Measurements from ENCODE around the gene CREB5.

The CREB5 gene

DNA sequence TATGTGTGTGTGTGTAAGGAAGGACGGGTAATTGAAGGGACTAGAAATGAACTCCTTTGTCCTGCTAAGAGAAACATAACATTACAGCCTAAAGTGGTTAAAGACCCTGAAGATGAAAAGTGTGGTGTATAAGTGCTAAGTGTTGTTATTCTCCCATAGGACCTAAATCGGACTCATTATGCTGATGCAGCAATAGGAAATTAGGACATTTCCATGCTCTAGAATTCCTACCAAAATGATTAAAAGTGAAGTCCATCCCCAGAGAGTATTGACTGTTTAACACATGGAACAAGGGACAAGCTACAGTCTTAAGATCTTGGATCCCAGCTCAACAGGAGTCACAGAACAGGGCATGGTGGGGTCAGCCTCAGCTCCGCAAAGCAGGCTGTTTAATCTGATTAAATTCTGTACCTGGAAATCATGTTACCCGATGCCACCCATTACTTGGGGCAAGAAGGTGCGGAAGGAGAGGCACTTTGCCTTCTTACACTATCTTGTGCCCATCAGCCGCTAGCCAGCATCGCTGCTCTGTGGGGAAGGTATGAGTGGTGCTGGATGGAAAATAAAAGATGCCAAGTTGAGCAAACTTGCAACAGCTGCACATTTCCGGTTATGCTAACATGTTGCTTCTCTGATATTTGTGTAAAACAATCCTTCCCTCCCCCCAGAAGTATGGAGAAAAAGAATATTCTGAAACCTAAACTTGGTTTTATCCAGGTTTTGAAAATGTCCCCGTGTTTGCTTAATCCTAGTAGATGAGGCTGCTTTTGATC, 100.5 kb downstream of the CREB5 start:
- no peak for TF ChIP-seq GATA2 (IDR thresholded peaks at IDR 0.05; ENCODE audit: low read depth, low read length)
- no peak for TF ChIP-seq GATA3 (IDR thresholded peaks at IDR 0.05; ENCODE audit: low read depth, low read length)

DNA sequence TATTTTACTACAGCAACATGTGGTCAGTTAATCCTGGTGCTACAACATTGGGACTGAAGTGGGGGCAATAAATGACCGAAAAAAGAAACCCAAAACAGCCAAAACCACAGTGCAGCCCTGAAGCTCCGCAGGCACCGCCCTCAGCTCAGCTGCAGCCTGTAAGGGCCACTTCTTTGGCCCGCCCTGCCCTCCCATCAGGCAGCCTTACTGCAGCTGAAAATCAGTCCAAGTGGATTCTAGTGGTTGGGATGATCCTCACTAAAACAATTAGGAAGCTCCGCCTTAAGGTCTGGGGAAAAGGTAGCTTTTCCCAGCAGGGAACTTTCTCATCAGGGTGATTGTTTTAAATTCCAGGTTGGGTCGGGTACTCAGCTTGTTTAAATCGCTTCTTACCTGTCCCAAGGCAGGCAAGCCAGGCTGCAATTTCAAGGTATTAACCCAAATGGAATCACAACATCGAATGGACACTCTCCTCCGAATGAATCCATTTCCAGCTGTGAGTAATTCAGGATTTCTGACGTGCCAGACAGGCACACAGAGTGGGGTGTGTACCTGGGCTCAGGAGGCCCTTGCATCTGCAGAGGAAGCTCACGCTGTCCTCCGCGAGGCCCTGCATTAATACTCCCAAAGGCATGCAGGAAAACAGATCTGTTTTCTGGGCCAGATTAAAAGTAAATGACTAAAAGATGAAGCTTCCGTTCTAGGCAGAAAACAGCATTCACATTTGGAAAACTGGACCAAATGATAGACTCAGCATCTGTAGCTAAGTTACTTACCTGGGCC, 104.3 kb downstream of the CREB5 start:
- TF ChIP-seq GATA3 (IDR thresholded peaks at IDR 0.05; ENCODE audit: low read depth, low read length) (no peak), GATA2 (IDR thresholded peaks at IDR 0.05; ENCODE audit: low read depth, low read length) (no peak)

DNA sequence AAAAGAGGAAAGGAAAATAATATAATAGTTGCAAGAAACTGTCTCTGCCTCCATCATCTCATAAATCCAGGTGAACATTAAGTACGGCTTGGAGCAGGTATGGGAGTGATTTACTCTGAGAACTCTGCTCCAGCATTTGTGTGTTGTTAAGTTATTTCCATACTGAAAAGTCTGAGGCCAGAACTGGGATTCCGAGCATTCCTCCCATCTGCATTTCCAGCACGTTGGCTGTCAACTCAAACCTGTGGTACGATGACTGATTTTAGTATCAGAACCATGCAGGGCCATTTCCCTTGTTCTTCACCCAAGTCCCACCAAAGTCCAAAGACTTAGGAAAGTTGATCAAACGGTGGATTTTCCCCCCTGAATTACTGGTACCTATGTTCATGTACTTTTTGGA, 104.9 kb downstream of the CREB5 start:
- TF ChIP-seq GATA2 (IDR thresholded peaks at IDR 0.05; ENCODE audit: low read depth, low read length) (no peak), GATA3 (IDR thresholded peaks at IDR 0.05; ENCODE audit: low read depth, low read length) (no peak)

DNA sequence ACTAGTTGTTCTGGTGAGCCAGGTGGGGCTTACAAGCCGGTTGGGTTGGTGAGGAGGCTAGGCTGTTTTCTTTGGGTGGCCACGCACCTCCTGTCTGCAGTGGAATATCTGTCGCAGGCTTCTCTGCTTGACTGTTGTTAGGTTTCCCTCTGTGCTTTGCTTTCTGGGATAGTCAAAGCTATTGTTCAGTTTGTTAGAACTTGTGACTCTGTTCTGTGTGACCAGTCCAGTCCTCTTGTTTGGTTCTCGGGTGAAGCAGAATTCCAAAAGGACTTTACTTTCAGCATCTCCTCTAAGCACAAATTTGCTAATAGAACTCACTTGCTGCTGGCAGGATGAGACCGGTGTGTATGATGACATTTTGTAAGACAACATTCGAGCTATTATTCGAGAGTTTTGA, 105.3 kb downstream of the CREB5 start:
- TF ChIP-seq GATA3 (IDR thresholded peaks at IDR 0.05; ENCODE audit: low read depth, low read length) (no peak), GATA2 (IDR thresholded peaks at IDR 0.05; ENCODE audit: low read depth, low read length) (no peak)

DNA sequence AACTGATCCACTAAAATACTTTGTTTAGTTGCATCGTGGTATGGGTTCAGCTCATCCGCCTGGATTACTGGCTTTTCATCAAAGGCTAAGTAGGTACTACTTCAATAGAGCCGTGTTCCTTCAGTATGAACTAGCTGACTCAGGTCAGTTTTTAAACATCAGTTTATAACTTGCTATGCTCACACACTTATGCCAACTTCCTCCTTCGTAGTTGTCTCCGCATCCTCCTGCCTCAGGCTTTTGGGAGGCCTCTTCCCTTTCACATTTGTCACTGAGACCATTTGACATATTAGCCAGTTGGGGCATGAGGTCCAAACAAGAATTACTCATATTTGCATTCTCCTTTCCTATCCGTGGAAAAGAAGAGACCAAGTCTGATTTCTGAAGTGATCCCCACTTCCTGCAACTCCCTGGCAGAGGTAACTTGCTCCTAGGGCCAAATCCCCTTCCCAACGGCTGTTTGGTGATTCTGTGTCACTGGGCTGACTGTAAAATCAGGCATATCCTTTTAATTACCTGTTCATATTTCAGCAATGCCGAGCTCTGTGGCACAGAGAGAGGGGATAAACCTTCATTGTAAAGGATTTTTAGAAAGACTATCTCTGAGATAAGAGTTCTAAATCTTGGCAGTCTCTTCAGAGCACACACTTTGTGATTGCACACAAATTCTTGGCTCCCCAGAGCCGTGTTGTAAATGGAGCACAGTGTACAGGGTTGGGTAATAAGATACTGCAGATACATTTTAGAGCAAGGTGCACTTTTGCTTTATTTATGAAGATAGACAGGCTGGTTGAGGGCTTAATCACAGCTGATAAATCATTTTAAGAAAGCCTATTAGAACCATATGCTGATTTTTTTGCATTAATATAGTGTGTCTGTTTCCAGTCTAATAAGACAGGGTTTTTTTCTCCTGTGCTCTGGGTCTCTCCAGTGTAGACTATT, 108.0 kb downstream of the CREB5 start:
- TF ChIP-seq GATA2 (IDR thresholded peaks at IDR 0.05; ENCODE audit: low read depth, low read length) (no peak), GATA3 (IDR thresholded peaks at IDR 0.05; ENCODE audit: low read depth, low read length) (no peak)

DNA sequence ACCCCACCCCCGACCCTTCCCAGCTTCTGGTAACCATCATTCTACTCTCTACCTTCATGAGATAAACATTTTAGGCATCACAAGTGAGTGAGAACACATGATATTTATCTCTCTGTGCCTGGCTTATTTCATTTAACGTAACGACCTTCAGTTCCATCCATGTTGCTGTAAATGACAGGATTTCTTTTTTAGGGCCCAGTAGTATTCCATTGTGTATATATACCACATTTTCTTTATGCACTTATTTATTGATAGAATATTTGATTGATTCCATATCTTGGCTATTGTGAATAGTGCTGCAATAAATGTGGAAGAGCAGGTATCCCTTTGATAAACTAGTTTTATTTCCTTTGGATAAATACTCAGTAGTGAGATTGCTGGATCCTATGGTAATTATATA, 112.7 kb downstream of the CREB5 start:
- TF ChIP-seq GATA2 (IDR thresholded peaks at IDR 0.05; ENCODE audit: low read depth, low read length) = no peak
- no peak for TF ChIP-seq GATA3 (IDR thresholded peaks at IDR 0.05; ENCODE audit: low read depth, low read length)

DNA sequence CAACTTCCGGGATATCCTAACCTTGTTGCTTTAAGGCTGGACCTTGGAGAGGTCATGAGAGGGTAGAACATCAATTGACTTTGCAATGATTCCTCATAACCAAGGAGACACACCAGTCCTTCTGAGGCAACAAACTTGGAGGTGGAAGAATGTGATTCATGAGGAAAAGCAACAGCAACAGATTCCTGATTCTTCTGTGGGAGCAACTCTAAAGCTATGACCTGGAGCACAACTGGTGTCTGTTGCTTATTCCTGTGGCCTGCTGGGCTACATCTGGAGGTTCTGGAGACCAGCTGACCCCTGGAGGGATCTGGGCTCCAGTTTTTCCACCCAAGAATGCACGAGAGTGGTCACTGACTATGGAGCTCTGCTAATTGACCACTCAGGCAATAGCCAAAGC, 116.6 kb downstream of the CREB5 start:
- no peak for TF ChIP-seq GATA3 (IDR thresholded peaks at IDR 0.05; ENCODE audit: low read depth, low read length)
- TF ChIP-seq GATA2 (IDR thresholded peaks at IDR 0.05; ENCODE audit: low read depth, low read length) = no peak

DNA sequence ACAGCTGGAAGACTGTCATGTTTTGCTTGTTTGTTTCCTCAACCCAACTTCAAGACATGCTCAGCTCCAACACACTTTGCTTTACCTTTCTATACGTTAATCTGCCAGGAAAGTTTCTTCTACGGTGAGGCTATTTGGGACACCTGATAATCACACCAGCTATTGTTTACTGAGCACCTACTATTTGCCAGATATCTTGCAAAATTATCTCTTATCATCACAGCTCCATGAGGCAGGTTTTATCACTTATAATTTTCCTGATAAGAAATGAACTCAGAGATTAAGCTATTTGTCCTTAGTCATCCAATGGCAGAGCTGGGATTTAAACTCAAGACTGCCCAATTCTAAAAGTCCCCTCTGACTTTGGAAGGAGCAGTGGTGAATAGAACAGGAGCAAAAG, 117.4 kb downstream of the CREB5 start:
- TF ChIP-seq GATA2 (IDR thresholded peaks at IDR 0.05; ENCODE audit: low read depth, low read length) (no peak), GATA3 (IDR thresholded peaks at IDR 0.05; ENCODE audit: low read depth, low read length) (no peak)

DNA sequence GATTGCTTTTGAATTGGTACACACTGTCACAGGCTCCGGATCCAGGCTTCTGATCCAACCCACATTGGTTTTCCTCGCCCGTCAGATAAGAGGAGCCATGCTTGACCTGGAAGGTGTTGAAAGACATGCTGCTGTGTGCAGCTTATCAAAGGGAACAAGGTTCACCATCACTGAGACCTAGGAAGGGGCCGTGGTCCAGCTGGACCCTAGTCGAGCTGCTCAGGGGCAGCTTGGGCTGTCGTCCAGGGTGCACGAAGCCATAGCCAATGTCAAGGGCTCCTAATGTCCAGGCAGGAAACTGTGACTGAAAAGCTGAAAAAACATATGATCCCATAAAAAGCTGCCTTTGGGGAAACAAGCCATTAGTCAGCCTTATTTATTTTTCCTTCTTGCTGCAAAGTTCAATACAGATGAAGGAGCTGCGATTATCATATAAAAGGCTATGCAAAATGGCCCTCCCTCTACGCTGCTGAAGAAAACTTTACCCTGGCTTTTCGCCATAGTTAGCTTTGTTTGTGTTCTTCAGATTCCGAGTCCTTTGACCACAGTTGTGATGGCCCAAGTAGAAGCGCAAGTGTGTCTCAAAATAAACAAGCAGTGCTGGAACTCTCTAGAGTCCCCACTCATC, 118.0 kb downstream of the CREB5 start:
- no peak for TF ChIP-seq GATA3 (IDR thresholded peaks at IDR 0.05; ENCODE audit: low read depth, low read length)
- no peak for TF ChIP-seq GATA2 (IDR thresholded peaks at IDR 0.05; ENCODE audit: low read depth, low read length)

DNA sequence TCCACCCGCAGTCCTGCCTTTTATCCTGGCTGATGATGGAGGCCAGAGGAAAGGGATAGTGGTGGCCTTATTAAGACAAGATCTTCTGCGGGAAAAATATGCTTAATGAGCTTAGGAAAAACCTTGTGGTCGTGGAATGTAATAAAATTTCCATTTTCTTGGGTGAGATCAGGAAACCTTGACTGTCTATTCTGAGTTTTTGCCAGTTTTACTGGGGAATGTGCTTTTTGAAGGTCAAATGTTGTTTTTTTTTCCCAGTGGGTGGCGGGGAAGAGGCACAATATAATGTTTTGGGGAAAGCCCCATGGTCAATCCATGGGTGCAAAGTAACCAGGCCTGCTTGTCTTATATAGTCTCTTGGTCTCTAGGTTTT, 118.5 kb downstream of the CREB5 start:
- TF ChIP-seq GATA3 (IDR thresholded peaks at IDR 0.05; ENCODE audit: low read depth, low read length) (no peak), GATA2 (IDR thresholded peaks at IDR 0.05; ENCODE audit: low read depth, low read length) (no peak)

DNA sequence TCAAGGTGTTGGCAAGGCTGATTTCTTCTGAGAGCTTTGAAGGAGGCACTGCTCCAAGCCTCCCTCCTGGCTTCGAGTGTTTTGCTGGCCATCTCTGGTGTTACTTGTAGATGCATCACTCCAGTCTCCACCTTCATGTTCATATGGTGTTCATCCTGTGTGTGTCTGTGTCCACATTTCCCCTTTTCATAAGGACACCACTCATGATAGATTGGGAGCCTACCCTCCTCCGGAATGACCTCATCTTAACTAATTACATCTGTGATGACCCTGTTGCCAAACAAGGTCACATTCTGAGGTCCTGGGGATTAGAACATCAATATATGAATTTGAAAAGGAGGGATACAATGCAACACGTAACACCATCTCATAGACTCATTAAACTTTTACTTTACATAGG, 119.0 kb downstream of the CREB5 start:
- TF ChIP-seq GATA3 (IDR thresholded peaks at IDR 0.05; ENCODE audit: low read depth, low read length) (no peak), GATA2 (IDR thresholded peaks at IDR 0.05; ENCODE audit: low read depth, low read length) (no peak)

DNA sequence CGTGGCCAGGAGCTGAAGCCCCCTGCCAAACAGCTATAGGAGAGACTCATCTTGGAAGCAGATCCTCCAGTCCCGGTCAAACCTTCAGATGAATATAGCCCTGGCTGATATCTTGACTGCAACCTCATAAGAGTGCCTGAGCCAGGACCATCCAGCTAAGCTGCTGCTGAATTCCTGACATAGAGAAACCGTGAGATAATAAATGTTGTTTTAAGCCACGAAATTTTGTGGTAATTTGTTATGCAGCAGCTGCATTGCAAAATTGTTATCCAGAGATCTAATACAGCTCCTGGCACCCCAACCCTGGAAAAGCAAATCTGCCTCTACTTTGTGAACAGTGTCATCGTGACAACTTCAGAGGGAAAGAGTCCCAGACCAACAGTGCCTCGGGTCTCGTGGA, 119.9 kb downstream of the CREB5 start:
- TF ChIP-seq GATA2 (IDR thresholded peaks at IDR 0.05; ENCODE audit: low read depth, low read length) (no peak), GATA3 (IDR thresholded peaks at IDR 0.05; ENCODE audit: low read depth, low read length) (no peak)

DNA sequence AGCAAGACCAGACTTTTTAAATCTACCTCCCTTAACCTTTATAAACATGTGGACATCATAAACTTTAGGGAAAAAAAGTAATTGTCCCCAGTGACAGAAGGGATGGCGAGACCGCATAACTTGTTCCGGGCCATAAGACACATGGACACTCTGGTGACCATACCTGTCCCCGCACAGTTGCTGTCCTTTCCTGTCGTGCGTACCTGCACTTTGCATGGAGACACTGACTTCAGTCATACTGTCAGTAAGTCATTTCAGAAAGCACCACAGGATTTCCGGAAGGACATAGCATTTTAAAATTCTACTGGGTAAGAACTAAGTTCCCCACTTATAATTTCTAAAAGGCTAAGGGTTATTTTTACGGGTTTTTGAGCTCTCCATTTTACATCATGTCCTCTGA, 120.9 kb downstream of the CREB5 start:
- TF ChIP-seq GATA3 (IDR thresholded peaks at IDR 0.05; ENCODE audit: low read depth, low read length) (no peak), GATA2 (IDR thresholded peaks at IDR 0.05; ENCODE audit: low read depth, low read length) (no peak)

All from SH-SY5Y (cell line).